GM21786 (cell line): ENCODE measurements around the gene NPHP4.

ENCODE experiments used
- ATAC-seq: cut with Tn5 transposase; IDR thresholded peaks from one replicate; pipeline ENCODE4 v1.9.1; 2021; ENCODE audit not compliant: unreplicated experiment

NPHP4 gene

GRCh38 chr1:5951846-5952410 is 40.3 kb downstream of the NPHP4 start:
- no peak for ATAC-seq

- ATAC-seq, result no peak
Observed at GRCh38 chr1:5950994-5951785, 41.0 kb downstream of the NPHP4 start.

GRCh38 chr1:5950201-5950895 is 41.9 kb downstream of the NPHP4 start:
- ATAC-seq, result no peak

- no peak for ATAC-seq
Observed at GRCh38 chr1:5949761-5950100, 42.5 kb downstream of the NPHP4 start.

GRCh38 chr1:5949085-5949760 is 43.0 kb downstream of the NPHP4 start:
- no peak for ATAC-seq

- no peak for ATAC-seq
Observed at GRCh38 chr1:5948681-5949005, 43.6 kb downstream of the NPHP4 start.

- no peak for ATAC-seq
Observed at GRCh38 chr1:5947978-5948680, 44.1 kb downstream of the NPHP4 start.

- ATAC-seq, result no peak
Observed at GRCh38 chr1:5947071-5947821, 45.0 kb downstream of the NPHP4 start.

GRCh38 chr1:5945445-5945844 is 46.8 kb downstream of the NPHP4 start:
- no peak for ATAC-seq

- no peak for ATAC-seq
Observed at GRCh38 chr1:5944843-5945167, 47.4 kb downstream of the NPHP4 start.

GRCh38 chr1:5944154-5944842 is 47.9 kb downstream of the NPHP4 start:
- no peak for ATAC-seq

GRCh38 chr1:5943343-5944124 is 48.7 kb downstream of the NPHP4 start:
- ATAC-seq, result no peak

GRCh38 chr1:5941671-5942070 is 50.6 kb downstream of the NPHP4 start:
- no peak for ATAC-seq

- no peak for ATAC-seq
Observed at GRCh38 chr1:5940723-5941407, 51.4 kb downstream of the NPHP4 start.

GRCh38 chr1:5939271-5940170 is 52.7 kb downstream of the NPHP4 start:
- no peak for ATAC-seq

- ATAC-seq, result no peak
Observed at GRCh38 chr1:5938101-5938646, 54.1 kb downstream of the NPHP4 start.

- no peak for ATAC-seq
Observed at GRCh38 chr1:5937373-5937857, 54.8 kb downstream of the NPHP4 start.
